Effector CD4-positive, alpha-beta T cell (primary cell): Measurements from ENCODE around the gene HMGB1.
"Not testable (repeated sequence)": the region's sequence is repeated elsewhere in the genome, so short reads cannot be mapped to it uniquely, and the experiment has no call there.

ENCODE experiments used
- DNase-seq: peaks from one replicate; pipeline ENCODE4 v3.0.0-alpha.2; 2020

HMGB1 gene

GRCh38 chr13:30465343-30465592 is 468 bp downstream of the HMGB1 start:
- no peak for DNase-seq

GRCh38 chr13:30464496-30465342 is 1.0 kb downstream of the HMGB1 start:
- DNase-seq: peak; percentile 75

DNA sequence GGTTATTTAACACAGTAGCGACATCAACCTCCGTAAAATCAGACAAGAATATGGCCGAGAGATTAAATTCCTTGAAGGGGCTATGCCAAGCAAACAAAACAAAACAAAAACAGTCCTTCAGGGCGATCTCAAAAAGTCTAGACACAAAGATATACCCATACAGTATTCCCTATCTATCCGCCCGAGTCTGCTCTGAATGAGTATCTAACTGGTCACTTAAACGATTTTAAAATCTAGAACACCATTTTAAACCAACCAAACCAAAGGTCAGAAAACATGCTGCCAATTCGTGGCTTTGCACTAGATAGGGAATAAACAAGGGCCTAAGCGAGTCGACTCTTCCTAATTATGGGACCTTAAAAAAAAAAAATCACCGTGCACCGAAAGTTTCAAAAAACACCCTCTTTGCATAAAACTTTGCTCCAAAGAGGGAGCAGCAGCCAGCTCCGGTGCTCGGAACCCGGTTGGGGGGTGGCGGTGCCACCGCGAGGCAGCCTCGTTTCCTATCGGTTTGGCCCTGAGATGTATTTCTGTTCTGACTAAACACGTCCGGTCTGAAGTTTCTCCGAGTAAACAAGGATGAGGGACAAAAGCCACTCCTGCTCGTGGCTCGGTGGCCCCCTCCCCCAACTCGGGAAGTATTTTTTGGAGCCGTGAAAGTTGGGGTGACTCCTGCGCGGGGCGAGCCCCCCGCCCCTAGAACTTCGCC is 1.8 kb downstream of the HMGB1 start:
- DNase-seq: peak; percentile 52

DNA sequence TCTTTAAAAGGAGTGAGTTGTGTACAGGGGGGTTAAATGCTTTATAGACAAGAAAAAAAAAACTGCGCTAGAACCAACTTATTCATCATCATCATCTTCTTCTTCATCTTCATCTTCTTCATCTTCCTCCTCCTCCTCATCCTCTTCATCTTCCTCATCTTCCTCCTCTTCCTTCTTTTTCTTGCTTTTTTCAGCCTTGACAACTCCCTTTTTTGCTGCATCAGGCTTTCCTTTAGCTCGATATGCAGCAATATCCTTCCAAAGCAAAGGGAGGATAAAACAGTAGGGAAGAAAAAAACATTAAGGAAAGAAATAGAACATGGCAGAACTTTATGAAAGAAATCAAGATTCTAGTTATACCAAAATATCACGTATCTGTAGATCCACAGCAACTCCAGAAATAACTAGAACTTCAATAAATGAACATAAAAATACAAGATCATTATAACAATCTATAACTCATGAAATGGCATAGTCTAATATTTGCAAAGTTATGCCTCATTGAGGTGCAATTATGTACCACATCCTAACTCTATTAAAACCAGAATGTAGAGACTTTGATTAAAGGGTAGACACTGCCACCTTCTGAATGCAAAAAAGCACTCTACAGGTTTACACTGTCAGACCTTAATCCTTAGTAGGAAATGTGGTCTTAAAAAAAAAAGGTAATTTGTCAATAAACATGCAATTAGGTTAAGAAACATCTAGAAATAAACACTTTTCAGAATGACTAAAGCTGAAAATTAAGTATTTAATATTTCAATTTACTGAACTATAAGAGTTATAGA is 4.3 kb downstream of the HMGB1 start:
- peak; percentile 18 for DNase-seq

GRCh38 chr13:30457306-30457891 is 8.3 kb downstream of the HMGB1 start:
- no peak for DNase-seq

- no peak for DNase-seq
Observed at GRCh38 chr13:30456290-30456689, 9.4 kb downstream of the HMGB1 start.

- no peak for DNase-seq
Observed at GRCh38 chr13:30454991-30455390, 10.7 kb downstream of the HMGB1 start.

DNA sequence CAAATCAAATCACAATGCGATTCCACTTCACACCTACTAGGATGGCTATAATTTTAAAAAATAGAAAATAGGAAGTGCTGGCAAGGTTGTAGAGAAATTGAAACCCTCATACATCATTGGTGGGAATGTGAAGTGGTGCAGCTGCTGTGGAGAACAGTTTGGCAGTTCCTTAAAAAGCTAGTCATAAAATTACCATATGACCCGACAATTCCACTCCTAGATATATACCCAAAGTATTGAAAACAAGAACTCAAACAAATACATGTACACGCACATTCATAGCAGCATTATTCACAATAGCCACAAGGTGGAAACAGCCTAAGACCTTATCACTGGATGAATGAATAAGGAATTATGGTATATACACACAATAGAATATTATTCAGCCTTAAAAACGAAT is 12.0 kb downstream of the HMGB1 start:
- DNase-seq: no peak

DNA sequence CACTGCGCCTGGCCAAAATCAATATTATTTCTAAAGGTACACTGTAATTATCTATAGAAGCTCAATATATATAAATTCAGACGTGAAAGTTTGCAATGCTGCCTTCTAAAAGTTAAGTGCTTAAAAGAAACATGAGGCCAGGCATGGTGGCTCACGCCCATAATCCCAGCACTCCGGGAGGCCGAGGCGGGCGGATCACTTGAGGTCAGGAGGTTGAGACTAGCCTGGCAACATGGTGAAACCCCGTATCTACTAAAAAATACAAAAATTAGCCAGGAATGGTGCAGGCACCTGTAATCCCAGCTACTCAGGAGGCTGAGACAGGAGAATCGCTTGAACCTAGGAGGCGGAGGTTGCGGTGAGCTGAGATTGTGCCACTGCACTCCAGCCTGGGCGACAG is 14.3 kb downstream of the HMGB1 start:
- not testable (repeated sequence) for DNase-seq

- no peak for DNase-seq
Observed at GRCh38 chr13:30450066-30450465, 15.7 kb downstream of the HMGB1 start.

GRCh38 chr13:30448441-30448840 is 17.3 kb downstream of the HMGB1 start:
- no peak for DNase-seq

DNA sequence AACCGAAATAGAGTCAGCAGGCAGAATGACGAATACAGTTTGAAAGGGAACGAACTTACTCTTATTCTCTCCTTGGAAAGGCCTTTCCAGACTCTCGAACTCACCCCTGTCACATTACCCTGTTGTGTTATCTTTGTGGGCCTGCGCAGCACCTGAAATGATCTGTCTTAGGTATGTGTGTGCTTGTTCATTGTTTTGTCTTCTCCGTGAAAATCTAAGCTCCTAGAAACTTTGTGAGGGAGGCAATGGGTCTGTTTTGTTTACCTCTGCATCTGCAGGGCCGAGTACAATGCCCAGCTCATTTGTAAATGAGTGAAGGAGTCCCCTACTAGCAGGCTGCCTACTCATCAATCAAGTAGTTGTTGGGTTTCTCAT is 19.6 kb downstream of the HMGB1 start:
- DNase-seq: no peak

GRCh38 chr13:30443957-30444404 is 21.8 kb downstream of the HMGB1 start:
- DNase-seq: no peak

GRCh38 chr13:30443491-30443890 is 22.2 kb downstream of the HMGB1 start:
- DNase-seq: not testable (repeated sequence)

DNA sequence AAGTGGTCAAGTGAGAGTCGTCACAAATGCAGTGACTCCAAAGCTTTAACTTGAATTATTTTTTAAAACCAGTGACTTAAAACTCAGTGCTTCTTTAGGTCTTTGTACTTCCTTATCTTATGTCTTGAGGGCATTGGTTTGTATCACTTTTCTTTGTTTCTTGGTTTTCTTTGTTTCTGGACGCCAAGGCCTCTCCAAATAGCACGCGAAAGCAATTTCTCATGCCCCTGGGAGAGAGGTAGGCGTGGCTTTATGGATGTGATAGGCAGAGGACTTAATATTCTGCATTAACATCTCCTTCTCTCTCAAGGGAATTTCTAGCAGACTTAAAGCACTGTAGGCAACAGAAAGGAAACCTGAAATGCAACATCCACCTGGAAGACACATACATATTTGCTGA is 22.8 kb downstream of the HMGB1 start:
- no peak for DNase-seq

DNA sequence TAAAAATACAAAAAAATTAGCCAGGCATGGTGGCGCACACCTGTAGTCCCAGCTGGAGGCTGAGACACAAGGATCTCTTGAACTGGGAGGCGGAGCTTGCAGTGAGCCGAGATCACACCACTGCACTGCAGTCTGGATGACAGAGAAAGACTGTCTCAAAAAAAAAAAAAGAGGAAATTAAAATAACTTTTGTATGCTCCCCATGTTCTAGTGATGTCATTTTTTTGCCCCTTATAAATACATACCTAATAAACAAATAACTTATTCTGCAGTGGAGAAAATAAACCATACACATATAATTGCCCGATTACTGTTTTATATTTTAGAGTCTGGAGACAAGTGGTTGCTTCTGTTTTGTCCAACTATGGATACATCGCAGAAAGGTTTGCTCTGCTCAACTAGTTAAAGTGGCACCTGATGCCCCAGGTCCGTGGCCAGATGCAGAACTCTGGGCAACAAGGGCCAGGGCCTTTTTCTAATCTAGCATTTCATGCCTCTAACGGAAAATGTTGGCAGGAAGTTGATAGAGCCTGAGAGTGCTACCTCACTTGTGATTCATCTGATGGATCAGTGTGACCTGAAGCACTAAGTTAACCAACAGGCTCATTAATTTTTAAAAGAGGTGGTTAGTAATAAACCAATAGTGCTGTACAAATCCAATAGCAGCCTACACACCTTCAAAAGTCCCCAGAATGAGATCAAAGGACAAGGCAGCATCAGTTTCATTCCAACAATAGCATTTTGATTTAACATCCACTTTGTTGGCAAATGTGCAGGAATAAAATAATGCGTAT is 24.6 kb downstream of the HMGB1 start:
- no peak for DNase-seq

DNA sequence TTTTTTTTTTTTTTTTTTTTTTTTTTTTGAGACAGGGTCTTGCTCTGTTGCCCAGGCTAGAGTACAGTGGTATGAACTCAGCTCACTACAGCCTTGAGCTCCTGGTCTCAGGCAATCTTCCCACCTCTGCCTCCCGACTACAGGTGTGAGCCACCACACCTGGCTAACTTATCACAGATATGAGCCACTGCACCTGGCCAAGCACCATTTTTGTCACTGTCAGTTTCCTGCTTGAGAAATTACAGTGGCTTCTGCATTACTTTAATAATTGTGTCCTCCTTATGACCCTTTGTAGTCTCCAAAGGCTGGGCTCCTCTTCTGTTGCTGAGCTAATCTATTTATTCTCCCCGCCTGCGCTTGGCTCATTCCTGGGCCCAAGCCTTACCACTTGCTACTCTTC is 27.4 kb downstream of the HMGB1 start:
- no peak for DNase-seq

- DNase-seq: no peak
Observed at GRCh38 chr13:30437177-30437576, 28.6 kb downstream of the HMGB1 start.

- DNase-seq: no peak
Observed at GRCh38 chr13:30435911-30436451, 29.8 kb downstream of the HMGB1 start.

GRCh38 chr13:30431269-30431940 is 34.3 kb downstream of the HMGB1 start:
- DNase-seq: no peak
